Measurements from ENCODE around the gene PAEP. TPM values are rescaled to one million over a fixed set of nuclear protein-coding genes. Genes with fewer than 3 reads are reported as not detected.
"Not testable (repeated sequence)": the region's sequence is repeated elsewhere in the genome, so short reads cannot be mapped to it uniquely, and the experiment has no call there.

PAEP gene
- total RNA-seq (not detected), polyA plus RNA-seq (not detected)

DNA sequence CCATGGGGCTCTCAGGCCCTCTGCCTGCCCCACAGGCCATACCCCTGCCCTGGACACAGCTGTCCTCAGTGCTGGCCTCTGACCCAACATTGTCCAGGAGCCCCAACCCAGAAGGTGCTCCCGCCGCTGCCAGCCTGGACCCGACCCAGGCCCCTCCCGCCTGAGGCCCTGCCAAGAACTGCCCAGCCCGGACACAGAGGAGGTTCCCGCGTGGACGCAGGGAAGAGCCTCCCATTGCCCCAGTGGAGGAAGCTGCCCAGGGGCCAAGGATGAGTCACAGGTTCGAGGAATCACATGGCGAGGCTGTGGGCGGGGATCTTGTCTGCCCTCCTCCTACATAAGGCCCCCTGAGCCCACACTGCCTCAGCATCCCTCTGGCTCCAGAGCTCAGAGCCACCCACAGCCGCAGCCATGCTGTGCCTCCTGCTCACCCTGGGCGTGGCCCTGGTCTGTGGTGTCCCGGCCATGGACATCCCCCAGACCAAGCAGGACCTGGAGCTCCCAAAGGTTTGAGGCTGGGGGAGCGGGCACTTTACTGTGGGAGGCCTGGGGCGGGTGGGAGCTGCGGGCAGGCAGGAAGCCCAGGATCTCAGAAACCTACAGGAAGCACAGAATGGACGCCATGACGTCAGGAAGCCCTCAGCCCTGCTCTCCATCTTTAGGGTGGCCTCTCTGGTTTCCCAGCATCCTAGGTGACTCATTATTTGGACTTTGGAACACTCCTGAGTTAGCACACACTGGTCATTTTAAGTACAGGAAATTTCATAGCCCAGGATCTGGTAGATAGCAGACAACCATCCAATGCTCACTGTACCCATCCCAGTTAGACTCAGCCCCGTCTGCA lies at the start of gene PAEP:
Gene PAEP, plus strand, starts transcription at position 366 of the 844 bp plus-strand sequence.
- H3K36me3 ChIP-seq, result no peaks in the 10 kb centered on the region
- H3K27ac ChIP-seq, result no peak within 1 kb of the TSS
- intact Hi-C loops (cut with DNase I), result no loop called here
- DNase-seq (no peak), ATAC-seq (no peak), FAIRE-seq (no peak)
- TF ChIP-seq, protein P1, sequence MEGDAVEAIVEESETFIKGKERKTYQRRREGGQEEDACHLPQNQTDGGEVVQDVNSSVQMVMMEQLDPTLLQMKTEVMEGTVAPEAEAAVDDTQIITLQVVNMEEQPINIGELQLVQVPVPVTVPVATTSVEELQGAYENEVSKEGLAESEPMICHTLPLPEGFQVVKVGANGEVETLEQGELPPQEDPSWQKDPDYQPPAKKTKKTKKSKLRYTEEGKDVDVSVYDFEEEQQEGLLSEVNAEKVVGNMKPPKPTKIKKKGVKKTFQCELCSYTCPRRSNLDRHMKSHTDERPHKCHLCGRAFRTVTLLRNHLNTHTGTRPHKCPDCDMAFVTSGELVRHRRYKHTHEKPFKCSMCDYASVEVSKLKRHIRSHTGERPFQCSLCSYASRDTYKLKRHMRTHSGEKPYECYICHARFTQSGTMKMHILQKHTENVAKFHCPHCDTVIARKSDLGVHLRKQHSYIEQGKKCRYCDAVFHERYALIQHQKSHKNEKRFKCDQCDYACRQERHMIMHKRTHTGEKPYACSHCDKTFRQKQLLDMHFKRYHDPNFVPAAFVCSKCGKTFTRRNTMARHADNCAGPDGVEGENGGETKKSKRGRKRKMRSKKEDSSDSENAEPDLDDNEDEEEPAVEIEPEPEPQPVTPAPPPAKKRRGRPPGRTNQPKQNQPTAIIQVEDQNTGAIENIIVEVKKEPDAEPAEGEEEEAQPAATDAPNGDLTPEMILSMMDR (IDR thresholded peaks at IDR 0.05), result no peak
- peaks cover 0 to 6% (median 0%) of the 10 kb centered on the region in 4 donors for H3K27me3 ChIP-seq
- H3K4me3 ChIP-seq, result no peak within 1 kb of the TSS
- H3K4me1 ChIP-seq, result no peaks in the 10 kb centered on the region
- 76 to 81% methylated on average over 19 to 20 of the region's 20 CpGs for WGBS, 2 donors
- H3K9me3 ChIP-seq, result no peaks in the 10 kb centered on the region

DNA sequence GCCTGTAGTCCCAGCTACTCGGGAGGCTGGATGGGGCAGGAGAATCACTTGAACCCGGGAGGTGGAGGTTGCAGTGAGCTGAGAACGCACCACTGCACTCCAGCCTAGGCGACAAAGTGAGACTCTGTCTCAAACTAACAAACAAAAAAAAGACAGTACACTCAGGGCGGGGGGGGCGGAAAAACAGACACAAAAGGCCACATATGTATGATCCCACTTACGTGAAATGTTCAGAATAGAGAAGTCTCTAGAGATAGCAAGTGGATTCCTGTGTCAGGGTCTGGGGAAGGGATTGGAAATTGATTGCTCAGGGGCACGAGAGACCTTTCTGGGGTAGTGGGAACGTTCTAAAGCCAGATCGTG lies 49.3 kb upstream of the PAEP start:
- 45 to 68% methylated on average over 10 of the region's 10 CpGs for WGBS, 2 donors
- FAIRE-seq (no peak), DNase-seq (peak in 1 of 6 donors; percentile 0), ATAC-seq (no peak)
- Histone ChIP-seq H3K4me1 (no peaks in the 10 kb centered on the region), H3K27me3 (no peaks in the 10 kb centered on the region), H3K27ac (no peak overlapping the region), H3K4me3 (no peak overlapping the region), H3K9me3 (no peaks in the 10 kb centered on the region), H3K36me3 (no peaks in the 10 kb centered on the region)
- intact Hi-C loops (cut with DNase I), result no loop called here
- TF ChIP-seq, protein P1 (IDR thresholded peaks at IDR 0.05), result no peak

DNA sequence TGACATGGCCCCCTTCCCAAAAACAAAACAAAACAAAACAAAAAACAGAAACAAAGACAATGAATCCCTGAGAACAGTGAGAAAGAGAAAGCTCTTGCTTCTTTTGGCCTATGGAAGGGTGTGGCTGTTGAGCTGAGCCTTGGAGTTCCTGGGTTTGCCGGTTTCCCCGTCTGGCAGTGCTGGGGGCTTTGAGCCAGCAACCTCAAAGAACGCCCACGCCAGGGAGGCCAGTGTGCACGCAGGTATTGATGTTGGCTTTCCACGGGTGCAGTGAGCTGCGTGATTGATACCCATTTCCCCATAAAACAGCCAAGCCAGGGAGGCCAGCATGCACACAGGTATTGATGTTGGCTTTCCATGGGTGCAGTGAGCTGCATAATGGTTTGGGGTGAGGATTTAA lies 48.7 kb upstream of the PAEP start:
- WGBS, 2 donors, result 37 to 49% methylated on average over 7 of the region's 7 CpGs
- Histone ChIP-seq H3K27ac (no peak overlapping the region), H3K27me3 (no peaks in the 10 kb centered on the region), H3K9me3 (no peaks in the 10 kb centered on the region), H3K36me3 (no peaks in the 10 kb centered on the region), H3K4me3 (no peak overlapping the region), H3K4me1 (no peaks in the 10 kb centered on the region)
- ATAC-seq, result peak in 1 of 4 donors; percentile 16
- DNase-seq, result peak in 2 of 6 donors; percentile 3 to 21
- TF ChIP-seq, protein P1 (IDR thresholded peaks at IDR 0.05), result no peak
- no peak for FAIRE-seq
- intact Hi-C loops (cut with DNase I), result no loop called here

DNA sequence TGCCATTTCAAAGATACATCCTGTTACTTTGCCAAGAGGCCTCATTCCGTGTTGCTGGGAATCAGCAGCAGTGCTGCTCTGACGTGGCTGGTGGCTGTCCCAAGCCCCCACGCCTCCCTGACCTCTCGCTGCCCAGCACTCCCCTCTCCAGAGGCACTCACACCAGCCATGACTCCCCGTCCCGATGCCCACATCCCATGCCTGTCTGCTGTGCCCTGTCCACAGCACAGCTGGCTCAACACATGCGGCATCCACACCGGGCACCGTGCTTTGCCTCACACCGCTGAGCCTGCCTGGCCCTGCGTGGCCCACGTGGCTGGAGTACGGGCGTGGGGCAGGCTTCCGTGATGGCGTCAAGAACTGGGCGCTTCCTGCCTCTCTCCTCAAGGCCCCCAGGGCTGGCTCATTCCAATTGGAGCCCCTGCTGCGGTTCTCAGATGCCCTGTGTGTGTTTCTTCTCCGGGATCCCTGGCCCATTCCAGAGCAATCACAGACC lies 48.2 kb upstream of the PAEP start:
- Histone ChIP-seq H3K36me3 (no peaks in the 10 kb centered on the region), H3K27me3 (no peaks in the 10 kb centered on the region), H3K27ac (no peak overlapping the region), H3K4me3 (no peak overlapping the region), H3K4me1 (no peaks in the 10 kb centered on the region), H3K9me3 (no peaks in the 10 kb centered on the region)
- 59 to 77% methylated on average over 19 of the region's 19 CpGs for WGBS, 2 donors
- TF ChIP-seq, protein P1 (IDR thresholded peaks at IDR 0.05), result no peak
- peak in 2 of 6 donors; percentile 5 to 50 for DNase-seq
- peak in 2 of 4 donors; percentile 29 to 46 for ATAC-seq
- intact Hi-C loops (cut with DNase I), result no loop called here
- FAIRE-seq, result no peak

DNA sequence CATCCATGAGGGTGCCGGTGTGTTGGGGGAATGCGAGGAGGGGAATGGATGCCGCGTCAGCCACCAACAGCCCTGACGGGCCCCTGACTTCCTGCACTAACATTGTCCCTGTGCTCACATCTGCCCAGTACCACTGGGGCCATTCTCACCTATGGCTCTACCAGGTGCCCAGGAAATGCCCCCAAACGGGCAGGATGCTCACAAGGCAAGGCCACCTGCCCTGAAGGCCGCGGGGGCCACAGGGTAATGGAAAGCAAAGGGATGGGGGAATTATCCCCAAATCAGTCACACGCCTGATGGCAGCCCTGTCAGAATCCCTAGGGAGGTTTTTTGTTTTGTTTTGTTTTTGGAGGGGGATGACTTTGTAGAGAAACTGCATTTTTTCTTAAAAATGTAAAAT lies 47.6 kb upstream of the PAEP start:
- not testable (repeated sequence) for ATAC-seq
- peak in 1 of 6 donors; percentile 4 for DNase-seq

More for the DNA sequence above, 47.6 kb upstream of the PAEP start:
- H3K36me3 ChIP-seq; FAIRE-seq; H3K9me3 ChIP-seq; H3K27ac ChIP-seq; intact Hi-C loops (cut with DNase I); H3K27me3 ChIP-seq; H3K4me3 ChIP-seq; H3K4me1 ChIP-seq: not testable (repeated sequence)
- 68 to 82% methylated on average over 8 to 9 of the region's 9 CpGs for WGBS, 2 donors
